ENCODE results near the gene ATP4B. TPM values are rescaled to one million over a fixed set of nuclear protein-coding genes. Genes with fewer than 3 reads are reported as not detected.

The ATP4B gene
- polyA plus RNA-seq, 1 experiment, result not detected

DNA sequence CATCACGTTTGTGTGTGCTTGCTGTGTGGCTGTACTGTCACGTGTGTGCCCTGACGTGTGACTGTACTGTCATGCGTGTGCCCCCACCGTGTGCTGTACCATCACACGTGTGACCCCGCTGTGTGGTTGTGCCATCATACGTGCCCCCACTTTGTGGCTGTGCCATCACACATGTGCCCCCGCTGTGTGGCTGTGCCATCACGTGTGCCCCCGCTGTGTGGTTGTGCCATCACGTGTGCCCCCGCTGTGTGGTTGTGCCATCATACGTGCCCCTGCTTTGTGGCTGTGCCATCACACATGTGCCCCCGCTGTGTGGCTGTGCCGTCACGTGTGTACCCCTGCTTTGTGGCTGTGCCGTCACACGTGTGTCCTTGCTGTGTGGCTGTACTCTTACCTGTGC is 47.7 kb downstream of the ATP4B start:
- no peak for DNase-seq (ENCODE audit: low read depth)
- ChIA-PET CTCF (no interaction called here), POLR2A (no interaction called here)
- Histone ChIP-seq H3K4me3 (ENCODE audit: low read depth, low read length) (no peak overlapping the region), H3K36me3 (ENCODE audit: control insufficient read depth, insufficient read depth, low read length) (peaks cover 12% of the 10 kb centered on the region), H3K27me3 (ENCODE audit: control insufficient read depth, insufficient read depth, low read length) (no peaks in the 10 kb centered on the region)
- TF ChIP-seq, protein P1, sequence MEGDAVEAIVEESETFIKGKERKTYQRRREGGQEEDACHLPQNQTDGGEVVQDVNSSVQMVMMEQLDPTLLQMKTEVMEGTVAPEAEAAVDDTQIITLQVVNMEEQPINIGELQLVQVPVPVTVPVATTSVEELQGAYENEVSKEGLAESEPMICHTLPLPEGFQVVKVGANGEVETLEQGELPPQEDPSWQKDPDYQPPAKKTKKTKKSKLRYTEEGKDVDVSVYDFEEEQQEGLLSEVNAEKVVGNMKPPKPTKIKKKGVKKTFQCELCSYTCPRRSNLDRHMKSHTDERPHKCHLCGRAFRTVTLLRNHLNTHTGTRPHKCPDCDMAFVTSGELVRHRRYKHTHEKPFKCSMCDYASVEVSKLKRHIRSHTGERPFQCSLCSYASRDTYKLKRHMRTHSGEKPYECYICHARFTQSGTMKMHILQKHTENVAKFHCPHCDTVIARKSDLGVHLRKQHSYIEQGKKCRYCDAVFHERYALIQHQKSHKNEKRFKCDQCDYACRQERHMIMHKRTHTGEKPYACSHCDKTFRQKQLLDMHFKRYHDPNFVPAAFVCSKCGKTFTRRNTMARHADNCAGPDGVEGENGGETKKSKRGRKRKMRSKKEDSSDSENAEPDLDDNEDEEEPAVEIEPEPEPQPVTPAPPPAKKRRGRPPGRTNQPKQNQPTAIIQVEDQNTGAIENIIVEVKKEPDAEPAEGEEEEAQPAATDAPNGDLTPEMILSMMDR (IDR thresholded peaks at IDR 0.05; ENCODE audit: insufficient read depth, low read depth, low read length), result no peak

DNA sequence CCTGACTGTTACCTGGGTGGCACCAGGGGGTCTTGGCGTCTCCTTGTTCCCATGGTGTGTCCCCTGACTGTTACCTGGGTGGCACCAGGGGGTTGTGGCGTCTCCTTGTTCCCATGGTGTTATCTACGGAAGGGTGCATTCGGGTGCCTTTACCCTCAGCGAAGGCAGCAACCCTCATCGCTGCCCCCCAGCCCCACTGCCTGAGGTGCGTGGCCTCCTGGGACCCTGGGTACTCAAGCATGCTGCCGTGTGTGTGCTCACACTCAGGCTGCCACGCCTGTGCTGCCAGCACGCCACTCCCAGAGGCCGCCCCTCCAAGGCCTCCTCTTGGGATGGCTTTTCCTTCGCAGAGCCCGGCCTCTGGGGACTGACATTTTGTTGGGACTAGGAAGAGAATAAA is 48.4 kb downstream of the ATP4B start:
- TF ChIP-seq, protein P1 (IDR thresholded peaks at IDR 0.05; ENCODE audit: insufficient read depth, low read depth, low read length), result no peak
- ChIA-PET CTCF (no interaction called here), POLR2A (no interaction called here)
- Histone ChIP-seq H3K36me3 (ENCODE audit: control insufficient read depth, insufficient read depth, low read length) (peaks cover 12% of the 10 kb centered on the region), H3K27me3 (ENCODE audit: control insufficient read depth, insufficient read depth, low read length) (no peaks in the 10 kb centered on the region), H3K4me3 (ENCODE audit: low read depth, low read length) (no peak overlapping the region)
- DNase-seq (ENCODE audit: low read depth), result no peak

DNA sequence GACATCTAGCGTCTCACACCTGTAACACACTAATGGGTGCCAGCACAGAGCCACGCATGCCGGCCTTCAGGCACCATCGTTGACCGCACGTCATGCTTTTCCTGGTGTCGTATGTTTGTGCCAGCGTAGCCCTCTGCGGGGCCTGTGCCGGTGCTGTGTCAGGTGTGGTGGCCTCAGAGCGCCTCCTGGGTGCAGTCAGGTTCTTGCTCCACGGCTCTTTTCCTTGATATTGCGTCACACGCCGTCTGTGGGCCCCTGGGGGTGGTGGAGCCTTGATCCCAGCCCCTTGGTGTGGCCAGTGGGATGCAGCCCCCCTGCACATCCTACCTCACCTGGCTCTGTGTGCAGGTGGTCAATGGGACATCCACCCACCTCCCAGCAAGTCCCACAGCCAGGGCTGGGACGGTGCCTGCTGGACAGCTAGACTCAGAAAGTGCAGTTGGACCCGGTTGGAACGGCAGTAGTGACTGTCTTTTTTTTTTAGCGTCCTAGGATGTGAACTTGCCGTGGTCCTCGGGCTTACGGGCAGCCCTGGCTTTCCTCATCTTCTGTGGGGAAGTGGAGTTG is 48.9 kb downstream of the ATP4B start:
- TF ChIP-seq, protein P1 (IDR thresholded peaks at IDR 0.05; ENCODE audit: insufficient read depth, low read depth, low read length), result no peak
- no peak for DNase-seq (ENCODE audit: low read depth)
- peaks cover 12% of the 10 kb centered on the region for H3K36me3 ChIP-seq (ENCODE audit: control insufficient read depth, insufficient read depth, low read length)
- H3K4me3 ChIP-seq (ENCODE audit: low read depth, low read length), result no peak overlapping the region
- H3K27me3 ChIP-seq (ENCODE audit: control insufficient read depth, insufficient read depth, low read length), result no peaks in the 10 kb centered on the region
- CTCF ChIA-PET, result interaction anchor here (0.7 kb wide), 1 partner anchor 154 kb away, joined by 3 read pairs; no protein-coding TSS in a partner anchor
- POLR2A ChIA-PET, result no interaction called here

DNA sequence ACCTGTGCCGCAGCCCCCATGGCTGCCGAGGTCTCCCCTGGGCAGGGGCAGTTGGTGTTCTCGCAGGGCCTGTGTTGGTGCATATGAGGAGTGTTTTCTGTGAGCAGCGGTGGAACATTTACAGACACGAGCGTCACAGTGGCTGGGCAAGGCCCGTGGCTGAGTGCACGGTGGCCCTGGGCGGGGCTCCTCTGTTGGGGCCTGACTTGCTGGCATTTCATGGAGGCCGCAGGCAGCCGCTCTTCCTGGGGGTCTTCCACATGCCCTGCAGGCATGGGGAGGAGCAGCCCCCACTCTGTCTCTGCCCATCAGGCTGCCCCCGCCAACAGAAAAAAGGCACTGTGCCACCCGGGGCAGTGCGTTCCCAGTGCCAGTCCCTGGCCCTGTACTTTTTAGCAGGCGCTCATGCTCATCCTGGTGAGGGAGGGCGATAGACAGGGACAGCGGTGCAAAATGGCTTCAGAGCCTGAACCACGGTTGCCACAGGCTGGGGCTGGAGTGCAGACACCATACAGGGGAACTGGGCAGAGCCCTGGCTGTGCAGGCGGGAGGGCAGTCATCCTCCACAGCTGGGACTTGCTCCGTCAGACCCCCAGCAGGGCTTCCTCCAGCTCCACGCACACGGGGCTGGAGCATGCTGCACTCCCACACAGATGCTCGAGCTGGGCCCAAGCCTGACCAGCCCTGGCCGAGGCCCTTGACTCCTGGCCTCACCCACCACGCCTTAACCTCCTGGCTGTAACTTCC is 49.9 kb downstream of the ATP4B start:
- ChIA-PET POLR2A (no interaction called here), CTCF (no interaction called here)
- Histone ChIP-seq H3K36me3 (ENCODE audit: control insufficient read depth, insufficient read depth, low read length) (peaks cover 12% of the 10 kb centered on the region), H3K27me3 (ENCODE audit: control insufficient read depth, insufficient read depth, low read length) (no peaks in the 10 kb centered on the region), H3K4me3 (ENCODE audit: low read depth, low read length) (no peak overlapping the region)
- TF ChIP-seq, protein P1 (IDR thresholded peaks at IDR 0.05; ENCODE audit: insufficient read depth, low read depth, low read length), result no peak
- DNase-seq (ENCODE audit: low read depth), result no peak

DNA sequence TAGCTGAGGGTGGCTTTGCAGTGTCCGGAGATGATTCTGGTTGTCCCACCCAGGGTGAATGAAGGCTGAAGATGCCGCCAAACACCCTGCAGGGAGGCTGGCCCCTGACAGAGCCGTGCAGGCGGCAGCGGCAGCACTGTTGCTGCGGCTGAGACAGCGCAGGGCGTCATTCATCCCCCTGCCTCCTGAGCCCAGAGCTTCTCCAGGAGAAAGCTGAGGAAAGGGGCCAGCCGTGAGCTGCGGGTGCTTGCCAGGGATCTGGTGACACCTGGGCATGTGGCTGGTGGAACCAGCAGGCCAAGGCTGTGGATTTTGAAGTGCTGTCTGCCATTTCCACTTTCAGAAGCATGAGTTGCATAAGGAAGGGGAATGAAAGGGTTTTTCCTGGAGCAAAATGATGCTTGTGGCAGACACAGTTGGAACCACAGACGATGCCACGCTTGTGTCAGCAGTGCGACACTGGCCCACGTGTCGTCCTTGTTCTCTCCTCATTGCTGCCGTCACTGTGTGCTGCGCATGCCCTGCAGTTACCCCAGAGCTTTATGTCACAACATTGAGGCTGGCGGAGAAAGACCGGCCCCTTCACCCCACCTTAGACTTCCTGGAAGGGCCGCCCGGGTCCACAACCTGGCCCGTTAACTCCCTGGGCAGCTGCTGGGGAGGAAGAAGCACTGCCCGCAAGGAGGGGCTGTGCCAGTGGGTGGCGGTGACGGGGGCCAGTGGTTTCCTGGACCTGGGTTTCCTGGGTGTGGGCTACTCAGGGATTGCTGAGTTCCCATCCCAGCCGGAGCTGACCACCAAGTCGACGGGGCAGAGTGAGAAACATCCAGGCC is 50.7 kb downstream of the ATP4B start:
- TF ChIP-seq, protein P1 (IDR thresholded peaks at IDR 0.05; ENCODE audit: insufficient read depth, low read depth, low read length), result no peak
- H3K36me3 ChIP-seq (ENCODE audit: control insufficient read depth, insufficient read depth, low read length), result peaks cover 12% of the 10 kb centered on the region
- CTCF ChIA-PET, result no interaction called here

More for the DNA sequence above, 50.7 kb downstream of the ATP4B start:
- POLR2A ChIA-PET, result no interaction called here
- Histone ChIP-seq H3K4me3 (ENCODE audit: low read depth, low read length) (no peak overlapping the region), H3K27me3 (ENCODE audit: control insufficient read depth, insufficient read depth, low read length) (no peaks in the 10 kb centered on the region)
- DNase-seq (ENCODE audit: low read depth), result no peak
